AG04449 (cell line): ENCODE data around the gene SUGT1.

Source experiments
- CTCF ChIA-PET: fragments of 350-600 bp; formaldehyde crosslinking; extraction: SDS; loops from one replicate; lab custom pipeline; 2021; ENCODE audit warnings: antibody characterized with exemption; lab: Yijun Ruan, JAX
- POLR2A ChIA-PET: fragments of 400-600, 350-600 bp; formaldehyde crosslinking; extraction: SDS; loops from one replicate; lab custom pipeline; 2020; ENCODE audit warnings: antibody characterized with exemption, inconsistent platforms; lab: Yijun Ruan, JAX
- DNase-seq: peaks from one replicate; pipeline ENCODE4 v3.0.0-alpha.2; 2010; ENCODE audit warnings: low read depth, low spot score
- H3K4me3 ChIP-seq: 2 replicates; pipeline ENCODE4 v1.5.1; 2011; ENCODE audit warnings: low read depth, mild to moderate bottlenecking, control low read depth, low read length
- TF ChIP-seq, protein P1 (sequence below): IDR thresholded peaks from one replicate; pipeline ENCODE4 v1.5.1; 2011; ENCODE audit warnings: mild to moderate bottlenecking, moderate library complexity, low read length, control low read depth, inconsistent platforms; ENCODE audit not compliant: insufficient read depth; ENCODE audit errors: missing control alignments

The SUGT1 gene

DNA sequence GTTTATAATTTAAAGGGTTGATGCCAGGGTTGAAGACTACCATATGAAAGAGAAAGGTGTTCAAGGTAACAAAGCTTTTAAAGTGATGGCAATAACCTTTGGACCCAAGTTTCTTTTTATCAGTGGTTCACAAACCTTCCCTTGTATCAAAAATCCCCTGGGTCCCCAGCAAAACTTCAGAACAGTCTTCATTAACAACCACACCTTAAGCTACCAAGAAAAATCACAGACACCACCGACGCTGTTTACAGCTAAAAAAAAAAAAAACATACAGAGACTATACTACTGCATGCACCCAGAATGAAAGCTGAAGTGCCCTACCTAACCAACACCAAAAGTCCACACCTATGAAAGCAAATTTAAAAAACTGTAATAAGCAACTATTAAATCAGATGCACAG is 73.6 kb downstream of the SUGT1 start:
- H3K4me3 ChIP-seq, result no peak overlapping the region
- no peak for DNase-seq
- POLR2A ChIA-PET, result no interaction called here
- CTCF ChIA-PET, result no interaction called here
- TF ChIP-seq, protein P1, sequence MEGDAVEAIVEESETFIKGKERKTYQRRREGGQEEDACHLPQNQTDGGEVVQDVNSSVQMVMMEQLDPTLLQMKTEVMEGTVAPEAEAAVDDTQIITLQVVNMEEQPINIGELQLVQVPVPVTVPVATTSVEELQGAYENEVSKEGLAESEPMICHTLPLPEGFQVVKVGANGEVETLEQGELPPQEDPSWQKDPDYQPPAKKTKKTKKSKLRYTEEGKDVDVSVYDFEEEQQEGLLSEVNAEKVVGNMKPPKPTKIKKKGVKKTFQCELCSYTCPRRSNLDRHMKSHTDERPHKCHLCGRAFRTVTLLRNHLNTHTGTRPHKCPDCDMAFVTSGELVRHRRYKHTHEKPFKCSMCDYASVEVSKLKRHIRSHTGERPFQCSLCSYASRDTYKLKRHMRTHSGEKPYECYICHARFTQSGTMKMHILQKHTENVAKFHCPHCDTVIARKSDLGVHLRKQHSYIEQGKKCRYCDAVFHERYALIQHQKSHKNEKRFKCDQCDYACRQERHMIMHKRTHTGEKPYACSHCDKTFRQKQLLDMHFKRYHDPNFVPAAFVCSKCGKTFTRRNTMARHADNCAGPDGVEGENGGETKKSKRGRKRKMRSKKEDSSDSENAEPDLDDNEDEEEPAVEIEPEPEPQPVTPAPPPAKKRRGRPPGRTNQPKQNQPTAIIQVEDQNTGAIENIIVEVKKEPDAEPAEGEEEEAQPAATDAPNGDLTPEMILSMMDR, result no peak

DNA sequence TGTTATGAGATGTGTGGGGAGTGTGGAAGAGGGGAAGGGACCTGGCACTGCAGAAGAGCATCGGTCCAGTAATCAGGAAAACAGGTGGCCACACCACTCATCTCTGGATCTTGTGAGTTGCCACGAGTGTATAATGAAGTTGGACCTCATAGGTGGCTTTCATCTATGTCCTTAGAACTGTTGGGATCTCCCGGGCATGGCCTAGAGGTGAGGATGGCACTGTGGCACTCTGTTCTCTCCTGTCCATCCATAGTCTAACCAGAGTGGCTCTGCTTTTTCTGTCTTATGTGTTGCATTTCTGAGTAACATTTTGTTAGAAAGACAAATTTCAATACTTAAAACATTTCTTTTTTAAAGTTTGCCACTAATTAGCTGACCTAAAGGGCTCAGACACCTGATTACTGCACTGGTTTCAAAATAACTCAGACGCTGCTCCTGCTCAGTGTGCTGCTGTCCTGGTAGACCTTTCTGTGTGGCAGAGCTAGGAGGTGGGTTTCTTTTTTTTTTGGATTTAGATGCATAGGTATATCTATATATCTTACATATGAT is 81.5 kb downstream of the SUGT1 start:
- ChIA-PET CTCF (no interaction called here), POLR2A (no interaction called here)
- TF ChIP-seq, protein P1, result no peak
- DNase-seq, result no peak
- H3K4me3 ChIP-seq, result no peak overlapping the region

DNA sequence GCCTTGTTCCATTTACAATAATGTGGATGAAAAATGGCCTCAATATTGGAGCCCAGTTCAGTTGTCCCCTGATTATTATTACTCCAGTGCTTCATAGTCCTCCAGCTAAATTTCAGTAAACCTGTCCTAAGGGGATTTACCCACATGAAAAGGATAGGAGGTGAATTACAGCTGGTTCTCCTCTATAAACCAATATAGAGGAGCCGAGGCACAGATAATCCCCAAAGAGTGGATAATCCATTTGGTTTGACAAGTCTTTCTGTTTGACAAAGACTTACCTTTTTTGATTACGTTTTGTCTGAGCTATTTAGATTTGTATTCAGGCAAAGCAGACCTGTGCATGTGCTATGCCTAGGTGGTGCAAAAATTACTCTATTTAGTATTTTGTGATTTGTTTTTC is 84.3 kb downstream of the SUGT1 start:
- H3K4me3 ChIP-seq, result no peak overlapping the region
- TF ChIP-seq, protein P1, result no peak
- ChIA-PET CTCF (no interaction called here), POLR2A (no interaction called here)
- DNase-seq, result no peak

DNA sequence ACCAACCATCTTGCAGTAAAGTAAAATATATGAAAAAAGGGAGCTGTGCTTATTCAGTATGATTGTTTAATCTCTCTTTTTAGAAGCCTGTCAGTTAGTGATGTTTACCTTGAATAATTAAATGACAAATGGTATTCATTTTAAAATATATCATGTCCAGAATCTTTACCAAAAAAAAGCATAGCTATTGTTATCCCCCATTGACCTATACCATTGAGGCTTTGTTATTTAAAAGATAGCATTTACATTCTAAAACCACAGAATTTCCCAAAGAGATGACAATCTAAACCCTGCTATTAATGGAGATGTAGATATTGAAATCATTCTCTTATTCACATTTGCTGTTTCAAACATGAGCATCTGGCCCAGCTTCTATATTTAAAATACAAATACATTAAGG is 84.8 kb downstream of the SUGT1 start:
- no peak overlapping the region for H3K4me3 ChIP-seq
- POLR2A ChIA-PET, result no interaction called here
- TF ChIP-seq, protein P1, result no peak
- CTCF ChIA-PET, result no interaction called here
- no peak for DNase-seq

DNA sequence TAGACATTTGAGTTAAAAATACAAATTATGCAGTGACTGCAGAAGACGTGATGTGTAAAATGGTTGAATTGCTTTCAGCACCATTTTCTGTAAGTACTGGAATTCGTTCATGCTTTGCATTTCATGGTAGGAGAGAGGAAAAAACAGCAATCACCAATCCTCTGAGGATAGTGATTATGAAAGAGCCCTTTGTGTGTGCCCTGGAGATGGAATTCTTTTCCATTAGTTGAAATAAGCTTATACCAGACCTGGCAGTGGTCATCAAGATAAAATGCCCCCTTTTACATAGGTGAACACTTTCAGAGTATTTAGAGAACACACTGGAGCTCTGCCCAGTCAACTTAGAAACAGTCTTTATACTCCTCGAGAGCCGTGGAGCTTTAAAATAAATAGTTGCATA is 85.3 kb downstream of the SUGT1 start:
- no peak overlapping the region for H3K4me3 ChIP-seq
- POLR2A ChIA-PET, result no interaction called here

GRCh38 chr13:52738719-52739467 is 86.3 kb downstream of the SUGT1 start:
- ChIA-PET CTCF (interaction anchor here (1.3 kb wide), 1 partner anchor 130 kb away, joined by 3 read pairs; no protein-coding TSS in a partner anchor), POLR2A (interaction anchor here (0.6 kb wide), 1 partner anchor 668 kb away, joined by 3 read pairs; no protein-coding TSS in a partner anchor)
- TF ChIP-seq, protein P1, result peak; percentile 18
- peak overlapping the region; percentile 25; the same call in 1 of the 2 replicates for H3K4me3 ChIP-seq
- DNase-seq, result no peak

More for the DNA sequence above, 85.3 kb downstream of the SUGT1 start:
- CTCF ChIA-PET, result no interaction called here
- TF ChIP-seq, protein P1, result no peak
- no peak for DNase-seq
